Measurements from ENCODE around the gene ACAP3.

DNA sequence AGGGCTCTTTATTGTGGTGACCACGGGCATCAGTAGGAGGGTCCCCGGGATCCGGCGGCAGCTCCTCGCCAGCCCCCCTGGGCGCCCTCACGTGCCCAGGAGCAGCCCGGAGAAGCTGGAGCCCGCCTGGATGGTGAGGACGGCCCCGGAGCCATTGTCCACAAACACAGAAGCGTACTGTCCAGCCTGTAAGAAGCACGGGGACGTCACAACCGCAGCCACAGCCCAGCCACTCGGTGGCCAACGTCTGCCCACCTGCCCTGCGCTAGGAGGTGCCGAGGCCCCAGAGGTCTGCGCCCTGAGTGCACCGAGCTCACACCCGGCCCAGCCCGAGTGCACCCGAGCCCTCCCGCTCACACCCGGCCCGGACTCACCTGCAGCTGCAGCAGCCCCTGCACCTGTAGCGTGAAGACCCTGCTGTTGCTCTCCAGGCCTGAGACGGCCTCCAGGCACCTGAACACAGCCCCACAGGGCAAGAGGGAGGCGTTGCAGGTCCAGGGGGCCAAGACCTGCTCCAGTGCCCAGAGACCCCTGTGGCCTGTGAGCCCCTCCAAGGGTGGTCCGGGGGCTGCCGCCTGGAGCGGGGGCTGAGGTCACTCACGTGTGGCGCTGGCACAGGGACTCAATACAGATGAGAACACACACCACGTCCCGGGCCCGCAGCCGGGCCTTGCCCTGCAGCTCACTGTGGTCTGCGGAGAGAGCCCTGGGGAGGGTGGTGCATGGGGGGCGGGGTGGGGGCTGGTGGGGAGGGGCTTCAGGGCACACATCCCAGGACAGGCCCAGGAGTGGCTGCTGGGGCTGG lies 65.1 kb downstream of the ACAP3 start:
- TF ChIP-seq GATA2 (IDR thresholded peaks at IDR 0.05; ENCODE audit: low read depth, low read length) (no peak), GATA3 (IDR thresholded peaks at IDR 0.05; ENCODE audit: low read depth, low read length) (no peak)
